Measurements from ENCODE around the gene ANAPC16.

DNA sequence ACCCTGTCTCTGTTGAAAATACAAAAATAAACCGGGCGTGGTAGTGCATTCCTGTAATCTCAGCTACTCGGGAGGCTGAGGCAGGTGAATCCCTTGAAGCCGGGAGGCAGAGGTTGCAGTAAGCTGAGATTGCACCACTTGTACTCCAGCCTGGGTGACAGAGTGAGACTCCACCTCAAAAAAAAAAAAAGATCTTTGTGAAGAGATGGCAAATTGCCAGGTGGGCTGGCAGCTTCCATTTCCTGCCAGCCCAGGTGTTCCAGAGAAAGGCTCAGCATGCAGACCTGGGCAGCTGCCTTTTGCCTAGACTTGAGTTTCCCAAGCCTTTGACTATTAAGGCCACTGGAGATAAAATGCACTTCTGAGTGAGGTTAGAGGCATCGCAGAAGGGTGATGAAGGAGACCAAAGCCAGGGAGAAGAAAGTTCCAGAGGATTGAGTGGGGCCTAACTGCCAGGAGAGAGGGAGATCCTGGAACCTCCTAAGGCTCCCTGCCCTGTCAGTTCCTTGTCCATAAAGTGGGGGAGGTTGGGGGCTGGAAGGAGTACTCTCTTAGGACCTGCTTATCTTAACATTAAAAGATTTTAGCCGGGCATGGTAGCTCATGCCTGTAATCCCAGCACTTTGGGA, 47.9 kb downstream of the ANAPC16 start:
- TF ChIP-seq, protein P1, sequence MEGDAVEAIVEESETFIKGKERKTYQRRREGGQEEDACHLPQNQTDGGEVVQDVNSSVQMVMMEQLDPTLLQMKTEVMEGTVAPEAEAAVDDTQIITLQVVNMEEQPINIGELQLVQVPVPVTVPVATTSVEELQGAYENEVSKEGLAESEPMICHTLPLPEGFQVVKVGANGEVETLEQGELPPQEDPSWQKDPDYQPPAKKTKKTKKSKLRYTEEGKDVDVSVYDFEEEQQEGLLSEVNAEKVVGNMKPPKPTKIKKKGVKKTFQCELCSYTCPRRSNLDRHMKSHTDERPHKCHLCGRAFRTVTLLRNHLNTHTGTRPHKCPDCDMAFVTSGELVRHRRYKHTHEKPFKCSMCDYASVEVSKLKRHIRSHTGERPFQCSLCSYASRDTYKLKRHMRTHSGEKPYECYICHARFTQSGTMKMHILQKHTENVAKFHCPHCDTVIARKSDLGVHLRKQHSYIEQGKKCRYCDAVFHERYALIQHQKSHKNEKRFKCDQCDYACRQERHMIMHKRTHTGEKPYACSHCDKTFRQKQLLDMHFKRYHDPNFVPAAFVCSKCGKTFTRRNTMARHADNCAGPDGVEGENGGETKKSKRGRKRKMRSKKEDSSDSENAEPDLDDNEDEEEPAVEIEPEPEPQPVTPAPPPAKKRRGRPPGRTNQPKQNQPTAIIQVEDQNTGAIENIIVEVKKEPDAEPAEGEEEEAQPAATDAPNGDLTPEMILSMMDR (IDR thresholded peaks at IDR 0.05 in 8 of 11, conservative IDR thresholded peaks at IDR 0.05 in 3 of 11), result no peak
- peak in 2 of 3 donors; percentile 31 to 69 for TF ChIP-seq POLR2AphosphoS5 (IDR thresholded peaks at IDR 0.05)
- no peak for TF ChIP-seq POLR2A (IDR thresholded peaks at IDR 0.05)
